ENCODE data around the gene PRKN.

The PRKN gene

GRCh38 chr6:161486361-161487216 is 1241.0 kb downstream of the PRKN start:
- no peak for DNase-seq (ENCODE audit: low read depth)

DNA sequence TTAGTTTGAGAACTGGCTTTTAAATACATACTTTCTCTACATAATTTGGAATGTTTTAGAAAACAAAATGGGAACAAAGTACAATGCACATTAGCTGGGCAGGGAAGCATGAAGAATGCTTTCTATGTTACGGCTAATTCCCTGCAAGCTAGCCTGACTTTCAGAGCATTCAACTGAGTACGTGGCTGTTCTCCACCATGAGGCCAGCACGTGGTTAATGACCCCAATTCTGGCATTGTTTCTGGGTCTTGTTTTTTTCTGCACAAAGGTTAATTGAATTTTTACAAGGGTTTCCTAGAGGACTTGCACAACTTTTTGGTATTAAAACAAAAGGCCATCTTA is 1245.1 kb downstream of the PRKN start:
- no peak for DNase-seq (ENCODE audit: low read depth)

DNA sequence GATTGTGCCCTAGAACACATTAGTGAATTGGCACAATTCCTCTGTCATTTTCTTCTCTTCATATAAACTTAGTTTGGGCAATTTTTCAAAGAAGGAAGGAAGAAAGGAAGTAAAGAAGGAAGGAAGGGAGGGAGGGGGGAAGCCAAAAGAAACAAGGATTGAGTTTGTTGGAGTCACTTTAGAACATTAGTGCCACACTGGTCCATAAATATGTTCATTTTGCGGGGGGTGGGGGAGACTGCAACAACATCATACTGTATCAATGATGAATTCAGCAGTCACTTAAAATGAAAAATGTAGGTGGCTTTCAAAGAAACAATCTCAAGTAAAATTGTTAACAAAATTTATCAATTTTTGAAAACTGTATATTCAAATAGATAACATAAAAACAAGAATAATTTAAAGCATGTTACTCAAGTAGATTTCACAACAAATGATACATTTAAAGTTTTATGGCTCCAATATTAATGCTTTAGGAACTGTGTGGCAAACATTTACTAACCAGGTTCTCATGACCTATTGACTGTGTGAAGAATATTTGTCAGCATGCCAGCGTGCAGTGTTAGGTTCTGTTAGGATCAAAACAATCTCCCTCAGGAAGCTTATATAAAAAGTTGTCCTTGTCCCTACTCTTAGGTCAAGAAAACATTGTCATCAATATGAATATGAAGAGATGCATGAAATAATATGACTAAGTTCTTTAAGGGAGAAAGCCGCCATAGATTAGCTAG is 1245.6 kb downstream of the PRKN start:
- DNase-seq (ENCODE audit: low read depth) = no peak

DNA sequence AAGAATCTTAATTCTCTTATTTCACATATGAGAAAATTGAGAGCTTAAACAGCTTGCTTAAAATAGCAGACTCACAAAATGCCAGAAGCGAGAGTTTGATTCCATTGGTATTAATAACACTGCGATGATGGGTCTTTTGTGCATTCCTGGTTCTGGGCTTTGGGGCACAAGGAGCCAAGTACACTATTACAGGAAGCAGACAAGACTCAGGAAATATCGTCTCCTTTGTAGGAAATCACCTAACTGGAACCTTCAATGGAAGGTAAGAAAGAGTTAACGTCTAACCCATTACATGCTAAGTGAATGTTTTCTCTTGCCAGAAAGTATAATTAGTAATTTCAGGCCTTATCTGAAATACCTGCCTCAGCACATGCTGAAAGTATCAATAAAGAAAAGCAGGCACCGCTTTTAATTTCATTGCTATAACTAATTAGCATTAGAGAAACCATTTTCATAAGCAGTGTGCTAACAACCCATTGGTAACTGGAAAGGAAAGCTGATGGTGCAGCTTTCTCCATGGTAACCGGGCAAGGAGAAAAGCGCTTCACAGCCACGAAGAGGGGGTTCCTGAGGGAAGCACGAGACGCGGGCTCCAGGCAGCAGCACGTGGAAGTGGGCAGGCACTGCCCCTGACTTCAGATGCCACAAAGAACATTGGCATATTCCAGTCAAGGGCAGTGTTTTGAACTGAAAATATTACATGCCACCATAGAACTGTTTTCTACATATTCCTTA is 1247.0 kb downstream of the PRKN start:
- no peak for DNase-seq (ENCODE audit: low read depth)

- no peak for DNase-seq (ENCODE audit: low read depth)
Measured at GRCh38 chr6:161479376-161479775, 1248.2 kb downstream of the PRKN start.

DNA sequence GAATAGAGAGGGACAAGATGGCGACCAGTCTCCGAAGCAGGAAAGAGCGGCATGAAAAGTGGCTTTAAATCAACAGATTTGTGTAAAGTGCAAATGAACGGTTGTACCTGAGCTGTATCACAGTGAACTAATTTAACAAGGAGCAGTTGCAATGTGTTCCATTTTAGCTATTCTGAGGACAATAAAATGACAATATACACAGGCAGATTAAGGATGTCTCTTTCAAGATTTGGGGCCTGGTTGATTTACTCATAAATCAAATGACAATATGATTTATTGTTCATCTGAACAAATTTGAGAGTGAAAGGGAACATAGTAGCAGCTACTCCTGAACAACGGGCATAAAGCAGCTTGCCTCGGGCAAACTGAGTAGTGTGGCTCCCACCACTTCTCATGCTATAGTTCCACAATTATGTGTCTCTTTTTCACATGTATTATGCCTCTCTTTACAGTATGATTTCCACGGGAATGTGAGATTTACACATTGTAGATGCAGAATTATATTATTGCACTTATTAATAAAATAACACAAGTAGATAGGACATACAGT is 1249.6 kb downstream of the PRKN start:
- DNase-seq (ENCODE audit: low read depth) = no peak

GRCh38 chr6:161476711-161477110 is 1250.9 kb downstream of the PRKN start:
- DNase-seq (ENCODE audit: low read depth) = no peak

DNA sequence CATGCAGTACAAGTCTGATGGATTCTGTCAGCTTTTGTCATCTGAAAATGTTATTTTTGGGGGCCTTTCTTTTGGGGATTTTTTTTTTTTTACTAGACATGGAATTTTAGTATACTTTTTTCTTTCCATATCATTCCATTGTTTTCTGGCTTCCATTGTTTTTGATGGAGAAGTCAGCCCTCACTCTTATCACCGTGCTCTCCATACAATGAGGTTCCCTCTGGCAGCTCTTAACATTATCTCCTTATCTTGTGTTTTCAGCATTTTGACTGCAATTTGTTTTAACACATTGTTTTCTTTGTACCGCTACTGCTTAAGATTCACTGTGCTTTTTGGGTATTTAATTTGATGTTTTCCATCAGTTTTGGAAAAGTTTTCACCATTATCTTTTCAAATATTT is 1262.2 kb downstream of the PRKN start:
- DNase-seq (ENCODE audit: low read depth) = no peak

GRCh38 chr6:161463071-161463470 is 1264.5 kb downstream of the PRKN start:
- DNase-seq (ENCODE audit: low read depth) = no peak

DNA sequence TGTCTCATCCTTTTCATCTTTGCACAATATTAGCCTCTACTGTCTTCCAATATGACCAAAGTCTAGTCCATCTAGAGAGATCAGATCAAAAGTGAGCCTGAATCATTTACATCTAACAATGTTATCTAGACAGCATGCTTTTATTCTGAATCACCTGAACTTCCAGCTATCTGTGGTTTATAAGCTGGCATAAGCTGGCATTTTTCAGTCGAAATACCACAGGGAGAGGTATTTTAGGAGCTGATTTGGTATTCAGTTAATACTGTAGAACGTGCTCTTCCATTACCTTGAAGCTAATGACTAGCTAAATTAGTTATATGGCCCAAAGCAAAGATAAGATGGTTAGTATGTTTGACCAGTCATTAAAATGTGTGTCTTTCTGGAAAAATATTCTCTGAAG is 1265.4 kb downstream of the PRKN start:
- DNase-seq (ENCODE audit: low read depth) = no peak

- no peak for DNase-seq (ENCODE audit: low read depth)
Measured at GRCh38 chr6:161459008-161459615, 1268.5 kb downstream of the PRKN start.

DNA sequence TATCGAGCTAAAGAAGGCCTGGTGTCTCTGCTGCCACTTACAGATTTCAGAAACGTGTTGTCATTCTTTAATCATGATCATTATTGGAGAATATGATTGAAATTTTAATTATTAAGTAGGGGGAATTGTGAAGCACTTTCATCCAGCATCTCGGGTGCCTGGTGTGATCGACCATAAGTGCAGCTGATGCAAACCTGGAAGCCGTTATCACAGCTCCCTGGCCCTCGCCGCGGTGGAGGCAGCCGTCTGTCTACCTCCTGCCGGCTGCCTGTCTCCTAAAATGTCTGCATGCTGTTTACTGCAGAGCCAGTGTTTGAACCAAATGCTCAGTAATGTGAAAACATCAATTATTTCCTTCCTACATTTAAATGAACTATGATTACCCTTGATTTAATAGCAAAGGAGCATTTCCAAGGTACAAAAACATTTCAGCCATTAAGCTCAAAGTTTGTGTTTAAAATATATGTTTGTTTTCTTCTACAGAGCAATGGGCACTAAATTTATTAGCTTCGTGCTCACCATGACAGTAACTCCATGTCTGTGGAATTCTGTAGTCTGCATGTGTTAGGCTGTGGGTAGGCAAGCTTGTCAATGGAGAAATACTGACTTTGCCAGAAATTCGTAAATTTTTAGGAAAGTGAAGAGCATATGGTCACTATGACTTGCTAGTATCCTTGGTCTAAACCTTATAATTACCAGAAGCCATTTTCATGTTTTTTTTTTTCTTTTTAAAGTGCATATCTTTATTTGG is 1269.2 kb downstream of the PRKN start:
- no peak for DNase-seq (ENCODE audit: low read depth)

DNA sequence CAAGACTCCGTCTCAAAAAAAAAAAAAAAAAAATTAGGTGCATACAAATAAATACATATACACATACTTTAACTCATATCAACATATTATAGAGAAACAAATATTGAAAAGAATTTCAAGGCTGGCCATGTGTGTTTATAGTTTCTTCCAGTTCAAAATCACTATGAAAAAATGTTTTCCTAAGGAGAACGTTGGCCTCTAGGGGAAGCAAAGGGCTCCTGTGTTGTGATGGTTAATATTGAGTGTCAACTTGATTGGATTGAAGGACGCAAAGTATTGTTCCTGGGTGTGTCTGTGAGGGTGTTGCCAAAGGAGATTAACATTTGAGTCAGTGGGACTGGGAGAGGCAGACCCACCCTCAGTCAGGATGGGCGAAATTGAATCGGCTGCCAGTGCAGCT is 1271.7 kb downstream of the PRKN start:
- DNase-seq (ENCODE audit: low read depth) = no peak

- no peak for DNase-seq (ENCODE audit: low read depth)
Measured at GRCh38 chr6:161453558-161453957, 1274.0 kb downstream of the PRKN start.

GRCh38 chr6:161452241-161452640 is 1275.3 kb downstream of the PRKN start:
- DNase-seq (ENCODE audit: low read depth) = no peak

DNA sequence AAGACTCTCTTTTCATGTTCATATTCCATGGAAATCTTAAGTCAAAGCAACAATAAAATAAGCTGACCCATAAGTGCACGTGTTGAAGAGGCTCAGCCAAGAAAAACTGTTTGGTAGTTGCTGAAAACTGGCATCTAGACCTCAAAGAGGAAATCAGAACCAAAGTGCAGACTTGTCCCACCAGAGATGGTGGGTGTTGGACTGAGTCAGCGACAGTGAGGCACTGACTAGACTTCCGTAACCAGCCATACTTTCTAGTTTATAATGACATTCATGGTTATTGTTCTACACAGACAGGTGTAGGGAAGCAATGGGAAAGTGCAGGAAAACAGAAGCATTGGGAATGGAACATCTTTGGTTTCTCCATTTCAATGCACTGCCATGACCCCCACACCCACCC is 1278.0 kb downstream of the PRKN start:
- no peak for DNase-seq (ENCODE audit: low read depth)

GRCh38 chr6:161446949-161447348 is 1280.6 kb downstream of the PRKN start:
- no peak for DNase-seq (ENCODE audit: low read depth)

DNA sequence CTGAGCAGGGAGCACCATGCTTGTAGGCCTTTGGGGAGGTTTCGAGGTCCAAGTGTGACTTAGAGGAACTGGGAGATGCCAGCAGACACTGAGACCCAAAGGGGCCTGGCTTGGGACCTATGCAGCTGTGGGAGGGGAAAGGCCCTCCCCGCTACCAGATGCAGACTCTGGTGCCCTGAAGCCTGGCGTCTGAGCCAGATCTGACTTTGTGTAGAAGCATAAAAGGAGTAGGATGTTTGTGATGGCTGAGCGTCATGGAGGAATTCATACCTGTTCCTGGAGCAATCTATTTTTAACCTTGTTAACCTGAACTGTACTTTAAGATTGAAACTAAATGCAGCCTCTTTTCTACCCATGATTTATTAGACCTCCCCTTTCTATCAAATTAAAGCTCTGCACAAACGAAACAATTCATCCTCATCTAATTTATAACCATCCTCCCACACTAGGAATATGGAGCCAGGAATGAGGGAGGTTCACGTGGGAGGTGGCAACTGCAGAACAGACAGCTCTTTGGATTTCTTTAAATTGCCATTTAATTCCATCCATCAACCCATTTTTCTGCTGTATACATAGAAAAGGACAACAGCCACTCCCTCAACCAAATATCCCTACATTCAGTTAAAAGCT is 1281.2 kb downstream of the PRKN start:
- DNase-seq (ENCODE audit: low read depth) = no peak

DNA sequence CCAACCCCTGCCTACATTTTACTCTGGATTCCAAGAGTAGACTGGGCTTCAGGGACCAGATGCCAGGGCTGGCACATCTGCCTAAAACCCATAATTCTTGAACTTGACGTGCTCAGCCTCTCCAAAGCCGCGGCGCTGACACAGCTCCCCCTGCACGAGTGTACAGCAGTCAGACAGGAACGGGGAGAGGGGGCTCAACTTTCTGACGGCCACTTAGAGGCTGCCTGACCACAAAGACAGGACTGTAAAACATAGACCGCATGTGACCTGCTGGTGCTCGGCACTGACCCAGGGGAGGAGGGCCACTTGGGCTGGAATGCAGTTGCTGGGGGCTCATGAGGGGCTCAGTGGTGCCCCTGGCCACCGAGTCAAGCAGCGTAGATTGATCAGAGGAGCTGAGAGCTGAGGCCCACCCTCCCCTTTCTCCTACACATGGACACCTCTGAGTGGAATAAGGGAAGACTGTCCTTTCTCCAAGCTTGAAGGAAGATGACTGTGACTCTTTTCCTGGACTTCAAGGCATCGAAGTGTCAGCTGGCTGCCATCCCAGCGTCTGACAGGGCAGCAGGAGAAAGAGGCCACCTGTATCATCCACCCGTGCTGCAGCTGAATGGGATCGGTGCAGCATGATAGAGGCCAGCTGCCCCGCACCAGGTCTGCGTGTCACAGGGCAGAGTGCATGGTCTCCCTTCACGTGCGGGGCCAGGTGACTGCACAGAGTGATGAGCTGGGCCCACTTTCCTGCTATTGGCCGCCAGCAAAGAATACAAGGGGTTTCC is 1282.4 kb downstream of the PRKN start:
- no peak for DNase-seq (ENCODE audit: low read depth)

- no peak for DNase-seq (ENCODE audit: low read depth)
Measured at GRCh38 chr6:161444464-161444863, 1283.1 kb downstream of the PRKN start.
